DMS153 (cell line): ENCODE measurements around the gene ADARB1.

ENCODE experiments used
- DNase-seq: peaks from one replicate; lab custom pipeline; 2025; lab: John Stamatoyannopoulos, UW

The ADARB1 gene

GRCh38 chr21:45095505-45095904, 21.1 kb downstream of the ADARB1 start:
- DNase-seq: no peak

DNA sequence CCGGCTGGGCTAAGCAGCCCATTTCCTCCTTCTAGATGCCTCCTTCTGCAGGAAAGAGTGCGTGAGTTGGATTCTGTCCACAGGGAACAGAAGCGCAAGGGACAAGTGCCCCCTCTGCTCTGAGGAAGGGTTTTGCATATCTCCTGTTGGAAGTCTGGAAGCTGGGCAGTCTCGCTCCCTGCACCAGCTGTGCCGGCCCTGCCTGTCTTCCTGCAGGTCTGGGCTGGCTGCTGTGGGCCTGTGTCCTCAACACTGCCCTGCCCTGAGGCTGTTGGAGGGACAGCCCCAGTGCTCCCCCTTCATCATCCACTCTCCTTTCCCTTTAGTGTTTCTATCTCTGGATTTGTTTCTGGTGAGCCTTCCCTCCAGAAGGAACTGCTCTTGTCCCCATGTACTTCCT, 21.8 kb downstream of the ADARB1 start:
- DNase-seq: no peak

- DNase-seq: no peak
Observed at GRCh38 chr21:45097827-45098387, 23.5 kb downstream of the ADARB1 start.

- no peak for DNase-seq
Observed at GRCh38 chr21:45098867-45099266, 24.5 kb downstream of the ADARB1 start.

GRCh38 chr21:45099571-45099970, 25.2 kb downstream of the ADARB1 start:
- no peak for DNase-seq

GRCh38 chr21:45100866-45101265, 26.5 kb downstream of the ADARB1 start:
- DNase-seq: no peak

- no peak for DNase-seq
Observed at GRCh38 chr21:45102391-45102932, 28.1 kb downstream of the ADARB1 start.

DNA sequence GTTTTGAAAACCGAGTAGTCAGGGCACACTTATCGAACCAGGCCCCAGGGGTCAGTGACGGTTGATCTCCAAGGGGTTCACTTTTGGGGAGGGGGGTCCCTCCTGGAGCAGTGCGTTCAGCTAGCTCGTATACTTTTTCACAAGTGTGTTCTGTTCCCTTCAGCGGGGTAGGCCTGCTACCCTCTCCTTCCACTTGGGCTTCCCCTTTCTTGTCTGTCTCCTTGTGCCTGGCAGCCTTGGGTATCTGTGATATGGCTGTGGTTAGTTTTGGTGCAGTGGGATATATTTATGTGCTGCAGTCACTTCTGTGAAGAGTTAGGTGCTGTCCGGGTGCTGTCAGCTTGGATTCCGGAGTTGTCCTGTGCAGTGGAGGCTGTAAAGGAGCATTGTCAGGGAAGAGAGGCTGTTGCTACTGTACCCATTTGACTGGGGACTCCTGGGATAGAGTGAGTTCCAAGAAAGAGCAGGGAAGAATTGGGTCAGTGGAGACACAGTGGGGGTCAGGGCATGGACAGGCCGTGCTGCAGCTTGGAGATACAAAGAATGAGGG, 29.7 kb downstream of the ADARB1 start:
- DNase-seq: no peak

DNA sequence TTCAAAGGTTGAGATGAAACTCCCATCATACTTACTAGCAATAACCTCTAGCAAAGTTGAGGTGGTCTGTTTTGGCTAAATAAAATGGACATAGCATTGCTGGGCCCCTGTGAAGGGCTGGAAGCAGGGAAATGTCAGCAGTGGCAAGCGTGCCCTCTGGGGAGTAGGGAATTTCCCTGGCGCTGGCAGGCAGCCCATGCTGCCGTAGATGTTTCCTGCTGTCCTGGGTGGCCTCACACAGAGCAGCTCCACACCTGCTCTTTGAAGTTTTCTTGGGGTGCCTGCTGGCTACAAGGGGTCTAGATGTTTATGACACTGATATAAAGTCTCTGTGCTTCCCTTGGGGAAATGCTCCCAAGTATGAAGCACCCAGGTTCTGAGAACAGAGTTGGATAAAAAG, 30.2 kb downstream of the ADARB1 start:
- no peak for DNase-seq

DNA sequence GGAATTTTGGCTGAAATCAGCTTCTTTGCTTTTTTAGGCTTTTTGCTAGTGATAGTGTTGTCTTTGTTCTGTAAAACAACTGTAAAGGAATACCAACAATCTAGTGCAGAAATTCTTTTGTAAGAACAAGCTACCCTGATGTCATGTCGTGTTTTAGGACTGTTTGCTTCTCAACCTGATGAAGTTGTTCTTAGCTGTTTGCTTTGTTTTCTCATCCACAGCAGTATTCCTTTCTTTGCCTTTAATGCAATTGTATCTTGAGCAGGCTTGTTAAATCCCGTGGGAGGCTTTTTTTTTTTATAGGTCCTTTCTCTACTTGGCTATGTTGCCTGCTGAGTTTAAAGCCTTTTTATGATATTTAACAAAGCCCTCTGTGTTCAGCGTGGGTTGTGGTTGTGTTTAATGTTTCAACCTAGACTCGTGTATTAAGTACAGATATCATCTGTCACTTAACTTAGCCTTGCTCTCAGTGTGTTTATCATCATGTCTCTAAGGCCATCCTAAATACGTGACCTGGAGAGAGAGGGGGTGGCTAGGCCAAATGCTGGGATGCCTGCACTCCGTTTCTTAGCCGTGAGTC, 31.6 kb downstream of the ADARB1 start:
- no peak for DNase-seq

DNA sequence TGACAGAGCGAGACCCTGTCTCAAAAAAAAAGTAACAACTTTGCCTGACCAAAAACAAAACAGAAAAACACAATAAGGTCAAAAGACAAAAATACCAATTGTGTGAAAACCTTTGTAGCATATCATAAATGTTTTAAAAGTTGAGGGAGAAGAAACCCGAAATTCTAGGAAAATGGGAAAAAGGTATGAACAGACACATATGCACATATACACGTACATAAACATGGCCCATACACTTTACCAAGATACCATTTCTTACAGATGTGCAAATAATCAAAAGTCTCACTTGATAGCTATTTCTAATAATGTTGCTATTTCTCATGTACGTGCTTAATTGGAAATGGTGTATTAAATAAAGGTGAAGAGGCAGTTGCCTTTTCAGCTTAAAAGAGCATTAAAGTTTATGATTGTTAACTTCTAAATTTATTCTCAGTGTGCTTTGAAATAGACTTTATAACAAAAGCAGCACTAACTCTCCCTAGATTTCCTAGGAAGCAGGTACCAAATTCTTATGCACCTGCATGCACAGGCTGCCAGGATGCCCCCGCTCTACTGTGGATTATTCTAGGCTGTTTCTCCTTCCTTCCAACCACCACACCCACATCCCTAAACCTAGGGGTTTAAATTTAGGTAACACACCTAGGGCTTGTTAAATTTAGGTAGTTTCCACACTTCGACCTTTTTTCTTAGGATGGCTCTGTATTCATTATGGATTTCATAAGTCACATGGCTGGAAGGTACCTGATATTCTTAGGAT, 33.8 kb downstream of the ADARB1 start:
- DNase-seq: no peak

GRCh38 chr21:45108808-45109781, 34.7 kb downstream of the ADARB1 start:
- no peak for DNase-seq

GRCh38 chr21:45109831-45110492, 35.6 kb downstream of the ADARB1 start:
- no peak for DNase-seq

DNA sequence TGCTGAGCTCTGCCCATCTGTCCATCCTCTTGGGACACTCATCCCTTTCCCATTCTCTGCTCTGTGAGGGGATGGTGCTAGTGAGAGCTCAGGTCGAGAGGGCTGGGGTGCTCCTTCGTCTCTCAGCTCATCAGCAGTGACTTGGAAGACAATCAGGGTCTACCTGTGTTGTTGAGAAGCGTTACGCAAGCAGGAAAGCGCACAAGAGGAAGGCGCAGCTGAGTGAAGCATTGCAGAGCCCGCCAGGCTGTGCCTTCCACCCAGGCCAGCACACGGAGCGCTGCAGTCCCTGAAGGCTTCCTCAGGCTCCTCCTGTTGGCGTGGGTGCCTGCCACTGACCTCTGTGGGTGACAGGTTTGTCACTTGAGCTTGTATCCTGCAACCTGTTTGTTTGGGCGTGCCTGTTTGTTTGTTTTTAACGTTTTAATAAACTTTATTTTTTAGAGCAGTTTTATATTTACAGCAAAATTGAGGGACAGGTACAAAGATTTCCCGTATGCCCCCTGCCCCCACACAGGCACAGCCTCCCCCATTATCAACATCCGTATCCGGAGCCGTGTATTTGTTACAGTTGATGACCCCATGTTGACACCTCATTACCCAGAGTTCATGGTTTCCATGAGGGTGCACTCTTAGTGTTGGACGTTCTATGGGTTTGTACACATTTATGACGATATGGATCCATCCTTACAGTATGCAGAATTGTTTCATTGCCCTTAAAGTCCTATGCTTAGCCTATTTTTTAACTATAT, 36.7 kb downstream of the ADARB1 start:
- DNase-seq: no peak

GRCh38 chr21:45111703-45112102, 37.3 kb downstream of the ADARB1 start:
- DNase-seq: no peak

- DNase-seq: no peak
Observed at GRCh38 chr21:45112371-45112770, 38.0 kb downstream of the ADARB1 start.

DNA sequence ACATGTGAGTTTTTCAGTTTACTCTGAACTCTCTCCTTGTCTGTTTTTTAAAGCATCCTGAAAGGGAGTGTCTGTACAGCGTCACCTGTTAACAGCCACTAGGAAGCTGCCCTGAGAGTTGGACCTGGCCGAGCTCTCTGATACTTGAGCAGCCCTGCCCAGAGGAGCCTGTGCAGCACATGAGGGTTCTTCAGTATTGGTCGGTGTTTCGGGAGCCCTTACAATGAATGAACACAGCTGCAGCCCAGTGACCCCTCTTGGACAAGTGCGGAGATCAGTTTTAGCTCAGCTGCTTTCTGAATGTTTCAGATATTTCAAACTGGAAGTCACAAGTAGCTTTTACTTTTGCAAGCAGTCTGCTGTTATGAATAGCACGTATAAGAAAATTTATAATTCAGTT, 39.2 kb downstream of the ADARB1 start:
- DNase-seq: no peak

DNA sequence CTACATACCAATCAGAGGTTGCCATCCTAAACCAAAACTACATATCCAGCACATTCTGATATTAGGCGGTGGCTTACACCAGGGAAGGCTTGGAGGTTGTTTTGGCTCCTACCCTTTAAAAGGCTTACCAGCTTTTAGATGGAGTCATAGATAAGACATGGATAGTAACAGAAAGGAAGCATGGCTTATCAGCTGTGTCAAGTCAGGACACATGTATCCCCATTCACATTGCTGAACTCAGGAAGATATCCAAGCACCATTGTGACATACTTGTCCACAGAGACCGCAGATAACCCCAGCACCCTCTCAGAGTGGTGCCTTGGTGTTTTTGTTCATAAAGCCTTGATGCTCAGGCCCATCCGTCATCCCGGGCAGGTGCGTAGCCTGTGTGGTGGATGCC, 39.7 kb downstream of the ADARB1 start:
- no peak for DNase-seq

- no peak for DNase-seq
Observed at GRCh38 chr21:45114475-45114874, 40.1 kb downstream of the ADARB1 start.

- no peak for DNase-seq
Observed at GRCh38 chr21:45115141-45115540, 40.8 kb downstream of the ADARB1 start.

- no peak for DNase-seq
Observed at GRCh38 chr21:45116066-45116465, 41.7 kb downstream of the ADARB1 start.
